HG02981 (cell line): ENCODE results near the gene LPP.

ENCODE experiments used
- ATAC-seq: cut with Tn5 transposase; IDR thresholded peaks from one replicate; pipeline ENCODE4 v1.9.1; 2021; ENCODE audit warnings: mild to moderate bottlenecking, moderate library complexity; ENCODE audit not compliant: unreplicated experiment

Gene LPP

GRCh38 chr3:188323067-188323842 lies 169.3 kb downstream of the LPP start:
- ATAC-seq = no peak

DNA sequence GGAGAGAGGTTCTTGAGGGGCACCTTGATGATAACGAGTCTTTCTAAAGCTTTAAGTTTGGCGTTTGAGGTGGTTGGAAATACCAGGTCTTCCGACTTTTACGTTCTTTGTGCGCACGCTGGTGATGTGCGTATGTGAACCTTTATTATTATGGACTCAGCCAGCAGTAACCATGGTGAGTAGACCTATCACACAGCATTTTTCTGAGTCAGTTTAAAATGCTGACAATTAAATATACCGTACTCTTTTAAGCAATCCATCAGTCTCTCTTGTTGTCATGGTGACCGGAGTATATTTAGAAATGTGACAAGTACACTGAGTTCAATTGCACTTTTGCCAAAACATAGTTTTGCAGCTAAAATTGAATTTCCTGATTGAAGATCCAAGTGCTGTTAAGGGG lies 172.2 kb downstream of the LPP start:
- no peak for ATAC-seq

GRCh38 chr3:188326968-188327367 lies 173.0 kb downstream of the LPP start:
- ATAC-seq = no peak

DNA sequence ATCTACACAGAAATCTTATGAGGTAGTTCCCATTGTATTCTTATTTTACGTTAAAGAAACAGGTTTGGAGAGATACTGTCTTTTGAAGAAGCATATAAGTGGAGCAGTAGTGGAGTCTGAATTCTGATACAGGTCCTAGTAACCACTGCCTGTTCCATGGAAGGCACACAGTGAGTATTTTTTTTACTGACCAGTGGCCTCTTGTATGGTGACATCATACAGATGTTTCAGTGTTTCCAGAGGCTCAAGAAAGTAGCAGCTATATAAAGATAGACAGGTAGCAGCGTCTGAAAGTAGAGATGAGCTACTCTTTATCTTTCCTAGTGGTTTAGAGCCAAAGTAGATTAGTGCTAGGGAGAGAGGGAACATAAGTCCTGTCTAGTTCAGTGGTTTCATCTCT lies 173.5 kb downstream of the LPP start:
- no peak for ATAC-seq

DNA sequence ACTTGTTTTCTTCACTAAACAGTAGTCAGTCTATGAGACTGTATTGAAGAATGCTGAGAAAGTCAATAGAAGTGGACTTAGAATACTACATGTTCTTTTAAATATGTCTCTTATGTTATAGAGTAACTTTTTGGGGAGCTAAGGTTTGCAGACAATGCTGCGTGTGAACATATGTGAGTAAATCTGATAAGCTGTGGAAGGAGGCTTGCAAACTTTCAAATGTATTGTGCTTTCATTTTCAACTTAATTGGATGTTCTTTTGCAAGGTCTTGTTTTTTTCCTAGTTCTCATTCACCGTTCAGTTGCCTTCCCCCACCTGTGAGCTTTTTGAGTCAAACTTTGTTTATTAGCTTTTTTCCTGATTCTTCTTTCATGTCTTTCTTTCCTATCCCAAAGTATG lies 176.2 kb downstream of the LPP start:
- ATAC-seq = no peak

- no peak for ATAC-seq
Observed at GRCh38 chr3:188331166-188331565, 177.2 kb downstream of the LPP start.

GRCh38 chr3:188332085-188332484 lies 178.1 kb downstream of the LPP start:
- ATAC-seq = no peak

DNA sequence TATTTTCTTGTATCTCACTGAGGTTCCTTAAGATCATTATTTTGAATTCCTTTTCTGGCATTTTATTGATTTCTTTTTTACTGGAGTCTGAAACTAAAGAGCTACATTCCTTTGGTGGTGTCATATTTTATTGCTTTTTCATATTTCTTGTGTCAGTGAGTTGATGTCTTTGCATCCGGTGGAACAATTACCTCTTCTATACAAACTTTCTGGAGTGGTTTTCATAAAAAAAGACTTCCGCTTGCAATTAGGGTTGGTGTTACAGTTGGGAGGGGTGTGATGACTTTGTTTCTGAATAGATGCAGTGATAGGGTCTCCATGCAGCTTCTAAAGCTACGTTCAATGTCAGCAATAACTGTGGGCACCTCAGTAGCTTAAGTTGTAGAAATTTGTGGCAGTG lies 181.7 kb downstream of the LPP start:
- ATAC-seq = no peak

DNA sequence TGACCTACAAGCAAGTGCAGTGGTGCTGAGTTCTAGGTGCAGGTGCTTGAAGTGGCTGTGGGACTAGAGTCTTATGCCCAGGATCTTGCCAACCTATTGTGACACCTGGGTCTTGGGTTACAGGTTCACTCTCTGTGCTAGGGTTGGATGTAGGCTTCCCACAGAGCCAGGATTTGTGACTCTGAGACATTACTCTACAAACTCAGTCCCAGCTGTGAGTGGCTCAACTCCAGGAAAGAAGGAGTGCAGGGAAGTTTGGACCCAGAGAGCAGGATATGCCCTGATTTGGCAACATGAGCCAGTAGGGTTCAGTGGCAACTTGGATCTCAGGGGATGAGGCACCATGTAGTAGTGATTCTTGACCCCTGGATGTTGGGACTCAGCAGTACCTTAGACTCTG lies 182.2 kb downstream of the LPP start:
- no peak for ATAC-seq

- no peak for ATAC-seq
Observed at GRCh38 chr3:188337232-188337631, 183.3 kb downstream of the LPP start.

DNA sequence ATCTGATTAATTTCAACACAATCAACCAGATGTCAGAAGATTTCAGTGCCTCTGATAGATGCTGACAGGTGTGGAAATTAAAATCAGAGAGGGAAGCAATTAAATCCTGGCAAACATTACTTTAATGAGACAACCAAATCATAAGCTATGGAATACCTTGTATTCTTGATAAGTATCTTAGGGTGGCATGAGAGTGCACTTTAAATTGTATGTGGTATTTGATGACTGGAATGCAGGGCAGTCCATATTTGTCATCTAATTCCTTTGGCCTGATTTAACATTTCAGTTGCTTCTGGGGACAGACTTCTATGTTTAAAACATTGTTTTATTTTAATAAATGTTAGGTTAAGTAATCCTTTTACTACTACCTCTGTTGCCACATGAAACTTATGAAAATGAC lies 184.1 kb downstream of the LPP start:
- no peak for ATAC-seq

- peak; percentile 78 for ATAC-seq
Observed at GRCh38 chr3:188339410-188340295, 185.7 kb downstream of the LPP start.

DNA sequence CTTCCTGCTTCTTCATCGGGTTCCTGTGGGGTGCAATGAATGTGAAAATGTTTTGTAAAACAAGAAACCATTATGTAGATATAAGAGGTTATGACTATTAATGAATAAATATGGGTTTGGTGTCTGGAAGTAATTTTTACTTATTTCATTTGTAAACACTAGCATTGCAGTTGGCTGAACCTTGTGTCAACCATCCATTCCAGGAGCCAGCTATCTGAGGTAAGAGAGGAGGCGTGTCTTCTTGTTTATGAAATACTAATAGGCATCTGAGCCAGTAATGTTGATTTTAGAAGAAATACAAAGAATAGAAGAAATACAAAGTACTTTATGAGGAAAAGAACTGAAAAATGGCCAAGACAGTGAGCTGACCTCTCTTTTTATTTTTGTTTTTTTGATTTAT lies 187.5 kb downstream of the LPP start:
- ATAC-seq = no peak

- ATAC-seq = peak; percentile 68
Observed at GRCh38 chr3:188342991-188343732, 189.2 kb downstream of the LPP start.

DNA sequence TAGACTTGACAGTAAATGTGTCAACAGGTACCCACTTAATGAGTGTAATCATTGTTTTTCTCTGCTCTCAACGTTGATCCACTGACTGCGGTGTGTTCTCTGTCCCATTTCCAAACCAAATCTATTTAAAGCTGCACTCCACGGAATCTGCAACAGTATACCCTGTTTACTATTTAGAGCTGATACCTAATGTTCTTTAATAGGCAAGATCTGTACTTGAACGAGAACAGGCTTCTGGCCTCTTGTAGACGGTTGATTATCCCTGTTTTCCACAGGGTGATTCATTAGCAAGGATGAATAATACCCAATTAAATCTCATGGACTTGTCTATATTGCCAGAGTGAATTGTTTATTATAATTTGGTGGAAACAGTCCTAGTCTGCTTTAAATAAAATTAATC lies 189.9 kb downstream of the LPP start:
- ATAC-seq = no peak

DNA sequence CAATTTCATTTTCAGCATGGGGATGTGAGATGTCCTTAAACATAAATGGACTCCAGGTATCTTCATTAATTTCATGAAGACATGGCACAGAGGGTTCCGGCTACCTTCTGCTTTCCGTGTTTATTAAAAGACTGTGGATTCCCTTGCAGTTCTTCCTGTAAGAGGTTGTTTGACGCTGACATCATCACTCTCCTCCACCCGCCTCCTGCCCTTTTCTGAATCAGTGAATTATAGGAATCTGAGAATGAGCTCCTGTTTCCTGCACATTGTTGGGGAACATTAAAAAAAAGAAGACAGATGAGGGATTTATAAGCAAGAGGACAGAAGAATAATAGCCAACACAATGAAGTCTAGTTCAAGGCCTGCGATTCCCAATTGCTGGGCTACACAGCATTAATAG lies 191.3 kb downstream of the LPP start:
- ATAC-seq = no peak

DNA sequence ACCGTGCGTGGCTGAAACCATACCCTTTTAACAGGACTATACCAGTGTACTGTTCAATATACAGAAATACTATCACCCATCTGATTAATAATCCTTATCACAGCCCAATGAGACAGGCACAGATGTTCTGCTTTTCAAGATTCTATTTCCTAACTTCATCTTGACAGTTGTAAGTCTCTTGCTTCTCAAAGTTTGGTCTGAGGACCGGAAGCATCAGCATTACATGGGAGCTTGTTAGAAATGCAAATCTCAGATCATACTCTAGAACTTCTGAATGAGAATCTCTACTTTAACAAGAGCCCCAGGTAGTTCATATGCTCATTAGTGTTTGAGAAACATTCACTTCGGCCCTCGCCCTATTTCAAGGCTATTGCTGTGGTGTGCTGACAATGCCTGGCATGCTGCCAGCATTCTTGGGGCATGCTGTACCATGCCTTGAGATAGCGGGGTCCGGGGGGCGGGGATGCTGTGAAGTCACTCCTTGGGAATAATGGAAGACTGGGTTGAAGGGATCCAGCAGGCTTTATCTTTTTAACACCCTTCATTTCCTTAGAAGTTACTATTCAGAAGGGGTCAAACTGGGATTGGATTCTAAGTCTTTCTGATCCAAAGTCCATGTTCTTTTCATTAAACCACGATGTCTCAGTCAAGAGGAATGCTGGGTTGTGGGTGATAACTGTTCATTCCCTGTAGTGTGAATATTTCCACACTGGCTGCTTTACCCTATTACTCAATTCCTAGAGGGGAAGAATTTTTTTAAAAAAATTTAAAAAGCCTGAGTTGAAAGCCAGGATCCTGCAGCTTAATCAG lies 194.7 kb downstream of the LPP start:
- no peak for ATAC-seq

GRCh38 chr3:188349351-188349901 lies 195.5 kb downstream of the LPP start:
- no peak for ATAC-seq

DNA sequence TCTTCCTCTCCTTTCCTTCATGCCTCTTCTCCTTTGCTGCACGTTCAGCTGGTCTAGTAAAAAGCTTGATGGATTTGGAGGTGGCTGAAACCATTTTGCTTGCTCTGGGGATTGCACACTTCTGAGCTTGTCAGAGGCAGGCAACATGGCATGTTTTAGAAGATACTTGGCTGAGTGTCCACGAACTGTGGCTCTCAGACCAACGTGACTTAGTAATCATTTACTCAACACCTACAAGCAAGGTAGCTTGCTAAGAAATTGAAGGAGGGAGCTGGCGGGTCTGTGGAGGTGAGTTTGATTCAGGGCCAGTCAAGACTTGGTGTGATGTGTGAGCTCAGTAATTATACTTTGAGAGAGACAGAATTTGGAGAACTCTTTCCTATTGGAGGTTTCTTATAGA lies 196.0 kb downstream of the LPP start:
- ATAC-seq = no peak

DNA sequence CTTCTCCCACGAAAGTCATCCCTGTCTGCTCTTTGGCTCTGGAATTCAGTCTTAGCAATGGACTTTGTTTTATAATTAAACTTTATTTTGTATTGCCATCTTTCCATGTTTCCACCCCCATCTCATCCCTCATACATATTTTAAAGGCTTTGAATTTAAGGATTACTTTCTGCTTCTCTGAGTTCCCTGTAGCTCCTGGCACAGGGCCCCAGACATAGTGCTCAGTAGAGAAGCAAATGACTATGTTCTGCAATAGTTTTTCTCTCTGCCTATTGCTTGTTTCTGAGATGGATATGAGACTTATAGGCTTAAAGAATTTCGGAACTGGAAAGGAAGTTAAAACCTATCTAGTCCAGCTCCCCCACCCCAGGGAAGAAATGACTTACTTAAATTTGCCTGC lies 197.0 kb downstream of the LPP start:
- no peak for ATAC-seq
